Measurements from ENCODE around the gene AGPS. TPM values are rescaled to one million over a fixed set of nuclear protein-coding genes. Genes with fewer than 3 reads are reported as not detected.

The AGPS gene
- total and polyA plus RNA-seq, 7 donors: 13.1 to 37.5 (median 22.0) TPM

GRCh38 chr2:177554365-177554764 lies 161.8 kb downstream of the AGPS start:
- Histone ChIP-seq H3K9me3 (no peaks in the 10 kb centered on the region), H3K4me1 (peaks cover 0 to 20% (median 6%) of the 10 kb centered on the region in 4 donors), H3K27ac (no peak overlapping the region), H3K27me3 (no peaks in the 10 kb centered on the region), H3K36me3 (no peaks in the 10 kb centered on the region), H3K4me3 (no peak overlapping the region)
- no peak for DNase-seq
- intact Hi-C loops (cut with DNase I): loop anchor here (5.0 kb wide), 1 partner anchor 63 kb away; a partner anchor contains a TSS
- no peak for TF ChIP-seq POLR2AphosphoS5 (IDR thresholded peaks at IDR 0.05)
- TF ChIP-seq EP300 (IDR thresholded peaks at IDR 0.05): no peak
- no peak for TF ChIP-seq CTCF (IDR thresholded peaks at IDR 0.05)
- no peak for TF ChIP-seq POLR2A (IDR thresholded peaks at IDR 0.05)

DNA sequence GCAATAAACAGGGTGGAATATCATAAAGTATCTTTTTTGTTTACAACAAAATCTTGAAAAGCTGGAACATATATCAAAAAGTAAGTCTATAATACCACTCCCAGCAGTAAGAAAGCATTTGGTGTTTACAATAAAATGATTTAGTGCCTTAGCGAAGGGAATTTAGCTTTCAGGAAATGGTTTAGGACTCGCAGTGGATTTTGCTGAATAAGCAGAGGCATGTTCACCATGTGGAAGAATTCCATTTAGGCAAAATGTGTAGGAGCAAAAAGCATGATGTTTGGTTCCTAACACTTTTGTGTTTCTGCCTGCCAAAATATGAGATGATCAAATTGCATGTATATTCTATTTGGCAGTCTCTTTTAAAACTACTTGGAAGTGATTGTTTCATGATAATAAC lies 163.6 kb downstream of the AGPS start:
- peaks cover 0 to 7% (median 5%) of the 10 kb centered on the region in 4 donors for H3K4me1 ChIP-seq
- intact Hi-C loops (cut with DNase I): loop anchor here (5.0 kb wide), 1 partner anchor 41 kb away; no protein-coding TSS in a partner anchor
- 43 to 53% methylated on average over 2 of the region's 2 CpGs for WGBS, 2 donors
- TF ChIP-seq EP300 (IDR thresholded peaks at IDR 0.05) (no peak), CTCF (IDR thresholded peaks at IDR 0.05) (no peak), POLR2A (IDR thresholded peaks at IDR 0.05) (no peak), POLR2AphosphoS5 (IDR thresholded peaks at IDR 0.05) (no peak)
- H3K9me3 ChIP-seq: no peaks in the 10 kb centered on the region
- H3K36me3 ChIP-seq: no peaks in the 10 kb centered on the region
- H3K27me3 ChIP-seq: no peaks in the 10 kb centered on the region
- DNase-seq: no peak
- no peak overlapping the region for H3K27ac ChIP-seq
- no peak overlapping the region for H3K4me3 ChIP-seq

GRCh38 chr2:177557794-177558193 lies 165.2 kb downstream of the AGPS start:
- TF ChIP-seq CTCF (IDR thresholded peaks at IDR 0.05) (no peak), POLR2AphosphoS5 (IDR thresholded peaks at IDR 0.05) (no peak), EP300 (IDR thresholded peaks at IDR 0.05) (no peak), POLR2A (IDR thresholded peaks at IDR 0.05) (no peak)
- H3K9me3 ChIP-seq: no peaks in the 10 kb centered on the region
- H3K4me1 ChIP-seq: no peaks in the 10 kb centered on the region
- no peak overlapping the region for H3K27ac ChIP-seq
- no peaks in the 10 kb centered on the region for H3K27me3 ChIP-seq
- intact Hi-C loops (cut with DNase I): loop anchor here (5.0 kb wide), 1 partner anchor 40 kb away; no protein-coding TSS in a partner anchor
- no peaks in the 10 kb centered on the region for H3K36me3 ChIP-seq
- DNase-seq: no peak
- H3K4me3 ChIP-seq: no peak overlapping the region
- 96 to 98% methylated on average over 1 of the region's 1 CpG for WGBS, 2 donors

DNA sequence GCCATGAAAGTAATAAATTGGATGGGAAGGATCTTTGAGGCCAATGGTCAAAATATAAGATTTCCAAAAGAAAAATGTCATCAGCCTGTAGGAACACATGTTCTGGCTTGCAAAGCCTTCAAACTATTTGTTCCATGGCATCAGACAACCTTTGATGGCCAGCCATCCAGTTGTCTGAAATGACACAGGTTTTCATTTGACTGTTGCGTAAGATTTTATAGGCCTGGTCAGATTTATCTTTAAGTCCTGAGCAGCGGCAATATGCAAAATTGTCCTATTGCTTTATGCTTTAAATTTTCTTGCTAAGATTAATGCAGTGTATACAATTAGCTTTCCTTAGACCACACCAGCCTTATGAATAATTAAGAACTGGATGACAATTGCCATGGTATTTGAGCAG lies 167.1 kb downstream of the AGPS start:
- no peaks in the 10 kb centered on the region for H3K4me1 ChIP-seq

More for the DNA sequence above, 167.1 kb downstream of the AGPS start:
- WGBS, 2 donors: 90 to 96% methylated on average over 2 of the region's 2 CpGs
- no peaks in the 10 kb centered on the region for H3K9me3 ChIP-seq
- no peaks in the 10 kb centered on the region for H3K36me3 ChIP-seq
- H3K4me3 ChIP-seq: no peak overlapping the region
- no peak for DNase-seq
- no peak for TF ChIP-seq CTCF (IDR thresholded peaks at IDR 0.05)
- TF ChIP-seq POLR2AphosphoS5 (IDR thresholded peaks at IDR 0.05): no peak
- no peak for TF ChIP-seq POLR2A (IDR thresholded peaks at IDR 0.05)
- TF ChIP-seq EP300 (IDR thresholded peaks at IDR 0.05): no peak
- no peaks in the 10 kb centered on the region for H3K27me3 ChIP-seq
- no peak overlapping the region for H3K27ac ChIP-seq
- intact Hi-C loops (cut with DNase I): loop anchor here (5.0 kb wide), 1 partner anchor 38 kb away; no protein-coding TSS in a partner anchor
